MCF 10A (cell line): ENCODE results near the gene CPA1. TPM values are rescaled to one million over a fixed set of nuclear protein-coding genes. Genes with fewer than 3 reads are reported as not detected.

Source experiments
- BruUV-seq: library from RNA; stranded (reverse); fragments of 400-500 nt; replicated peaks from 2 replicates; lab custom pipeline; 2021; lab: Mats Ljungman, UMichigan
- CTCF ChIA-PET: fragments of 300-600 bp; sonication (Branson Sonifier 250); formaldehyde crosslinking; extraction: SDS; loops from one replicate; lab custom pipeline; 2021; ENCODE audit warnings: antibody characterized with exemption, inconsistent platforms; lab: Yijun Ruan, JAX
- POLR2A ChIA-PET: fragments of 300-600, 350-650 bp; sonication (Branson Sonifier 250); formaldehyde crosslinking; extraction: SDS; loops from one replicate; lab custom pipeline; 2020; ENCODE audit warnings: antibody characterized with exemption, inconsistent platforms; lab: Yijun Ruan, JAX
- DNase-seq: peaks from one replicate; pipeline ENCODE4 v3.0.0-alpha.2; 2018; ENCODE audit not compliant: unreplicated experiment
- H3K27ac Mint-ChIP-seq: one replicate; pipeline ENCODE4 v1.8.0; 2022; ENCODE audit warnings: mild to moderate bottlenecking, low read depth, mixed read lengths; ENCODE audit not compliant: unreplicated experiment
- H3K27me3 Mint-ChIP-seq: one replicate; pipeline ENCODE4 v1.8.0; 2022; ENCODE audit warnings: mixed read lengths; ENCODE audit not compliant: insufficient read depth, unreplicated experiment
- H3K36me3 Mint-ChIP-seq: one replicate; pipeline ENCODE4 v1.8.0; 2022; ENCODE audit warnings: mild to moderate bottlenecking, moderate library complexity, mixed read lengths; ENCODE audit not compliant: insufficient read depth, unreplicated experiment
- H3K4me1 Mint-ChIP-seq: one replicate; pipeline ENCODE4 v1.8.0; 2022; ENCODE audit warnings: mixed read lengths; ENCODE audit not compliant: insufficient read depth, unreplicated experiment
- H3K4me3 Mint-ChIP-seq: one replicate; pipeline ENCODE4 v1.8.0; 2022; ENCODE audit warnings: mild to moderate bottlenecking, moderate library complexity, mixed read lengths; ENCODE audit not compliant: unreplicated experiment
- H3K9me3 Mint-ChIP-seq: one replicate; pipeline ENCODE4 v1.8.0; 2022; ENCODE audit warnings: mixed read lengths; ENCODE audit not compliant: unreplicated experiment
- intact Hi-C: fragments of 100-400 bp; cut with micrococcal nuclease; formaldehyde crosslinking; loops from 2 replicates; pipeline ENCODE4 v1.14.1; 2022
- total RNA-seq: library from RNA; stranded (reverse); gene quantifications from 2 replicates; pipeline ENCODE4 v1.2.3, GENCODE V29; 2022
- TF ChIP-seq, protein P1 (sequence below): fragments of 200-600 bp; IDR thresholded peaks from one replicate; pipeline ENCODE4 v1.8.0; 2022; ENCODE audit warnings: antibody characterized with exemption, mild to moderate bottlenecking; ENCODE audit not compliant: unreplicated experiment

CPA1 gene
- total RNA-seq, 1 experiment from 2014 or later: not detected

DNA sequence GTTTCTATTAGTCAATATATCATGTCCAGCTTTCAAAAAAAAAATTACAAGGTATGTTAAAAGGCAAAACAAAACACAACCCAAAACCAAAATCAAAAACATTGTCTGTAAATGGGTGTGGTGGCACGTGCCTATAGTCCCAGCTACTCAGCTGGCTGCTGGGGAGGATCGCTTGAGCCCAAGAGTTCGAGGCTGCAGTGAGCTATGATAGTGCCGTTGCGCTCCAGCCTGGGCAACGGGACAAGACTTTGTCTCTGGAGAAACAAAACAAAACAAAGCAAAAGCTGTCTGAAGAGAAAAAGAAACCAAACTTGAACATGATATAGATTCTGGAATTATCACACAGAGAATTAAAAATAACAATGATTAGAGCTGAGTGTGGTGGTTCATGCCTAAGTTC lies 46.0 kb upstream of the CPA1 start:
- CTCF ChIA-PET: interaction anchor here (0.7 kb wide), 1 partner anchor 13 kb away, joined by 3 read pairs; no protein-coding TSS in a partner anchor
- no peak overlapping the region for H3K27ac Mint-ChIP-seq

DNA sequence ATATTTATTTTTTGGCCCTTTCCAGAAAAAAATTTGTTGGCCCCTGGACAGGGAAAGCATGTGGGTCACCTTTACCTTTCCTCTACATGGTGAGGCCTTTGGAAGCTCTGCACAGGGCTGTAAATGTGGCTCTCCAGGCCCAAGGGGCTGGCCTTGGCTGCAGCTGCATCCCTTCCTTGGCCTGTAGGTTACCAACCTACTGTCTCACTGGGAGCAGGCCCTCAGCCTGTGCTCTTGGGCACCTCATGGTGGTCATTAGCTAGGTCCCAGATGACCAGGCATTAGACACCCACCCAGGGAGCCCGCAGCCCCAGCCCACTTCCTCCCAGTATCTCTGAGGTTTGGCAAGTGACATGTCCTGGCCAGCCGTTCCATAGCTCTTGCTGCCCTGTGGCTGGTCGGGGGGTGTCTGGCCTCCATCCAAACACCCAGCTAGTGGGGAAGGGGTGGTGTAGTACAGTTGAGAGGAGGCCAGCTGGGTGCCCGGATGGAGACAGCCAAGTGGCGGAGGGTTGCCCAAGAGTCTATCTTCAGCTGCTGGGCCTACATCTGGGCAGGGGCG lies 42.8 kb upstream of the CPA1 start:
- DNase-seq: no peak
- H3K9me3 Mint-ChIP-seq: no peaks in the 10 kb centered on the region
- intact Hi-C loops: no loop called here
- no TSS peak for BruUV-seq
- H3K27ac Mint-ChIP-seq: no peak overlapping the region
- H3K4me1 Mint-ChIP-seq: peaks cover 10% of the 10 kb centered on the region
- ChIA-PET CTCF (interaction anchor here (0.6 to 1.0 kb wide), 3 partner anchors 11 to 329 kb away, joined by 3 read pairs; no protein-coding TSS in a partner anchor), POLR2A (interaction anchor here (0.6 to 1.6 kb wide), 2 partner anchors 43 to 161 kb away, joined by 3 to 5 read pairs; no protein-coding TSS in a partner anchor)
- no peak overlapping the region for H3K4me3 Mint-ChIP-seq
- TF ChIP-seq, protein P1, sequence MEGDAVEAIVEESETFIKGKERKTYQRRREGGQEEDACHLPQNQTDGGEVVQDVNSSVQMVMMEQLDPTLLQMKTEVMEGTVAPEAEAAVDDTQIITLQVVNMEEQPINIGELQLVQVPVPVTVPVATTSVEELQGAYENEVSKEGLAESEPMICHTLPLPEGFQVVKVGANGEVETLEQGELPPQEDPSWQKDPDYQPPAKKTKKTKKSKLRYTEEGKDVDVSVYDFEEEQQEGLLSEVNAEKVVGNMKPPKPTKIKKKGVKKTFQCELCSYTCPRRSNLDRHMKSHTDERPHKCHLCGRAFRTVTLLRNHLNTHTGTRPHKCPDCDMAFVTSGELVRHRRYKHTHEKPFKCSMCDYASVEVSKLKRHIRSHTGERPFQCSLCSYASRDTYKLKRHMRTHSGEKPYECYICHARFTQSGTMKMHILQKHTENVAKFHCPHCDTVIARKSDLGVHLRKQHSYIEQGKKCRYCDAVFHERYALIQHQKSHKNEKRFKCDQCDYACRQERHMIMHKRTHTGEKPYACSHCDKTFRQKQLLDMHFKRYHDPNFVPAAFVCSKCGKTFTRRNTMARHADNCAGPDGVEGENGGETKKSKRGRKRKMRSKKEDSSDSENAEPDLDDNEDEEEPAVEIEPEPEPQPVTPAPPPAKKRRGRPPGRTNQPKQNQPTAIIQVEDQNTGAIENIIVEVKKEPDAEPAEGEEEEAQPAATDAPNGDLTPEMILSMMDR: no peak
- H3K36me3 Mint-ChIP-seq: no peaks in the 10 kb centered on the region
- H3K27me3 Mint-ChIP-seq: no peaks in the 10 kb centered on the region

More for the DNA sequence above, 46.0 kb upstream of the CPA1 start:
- POLR2A ChIA-PET: interaction anchor here (1.0 to 1.8 kb wide), 4 partner anchors 18 to 42 kb away, joined by 4 to 8 read pairs (median 4); partner anchors contain the start of gene CPA4
- peaks cover 11% of the 10 kb centered on the region for H3K4me1 Mint-ChIP-seq
- no peaks in the 10 kb centered on the region for H3K36me3 Mint-ChIP-seq
- intact Hi-C loops: no loop called here
- no peak overlapping the region for H3K4me3 Mint-ChIP-seq
- no peaks in the 10 kb centered on the region for H3K9me3 Mint-ChIP-seq
- TF ChIP-seq, protein P1: no peak
- DNase-seq: no peak
- no peaks in the 10 kb centered on the region for H3K27me3 Mint-ChIP-seq
- BruUV-seq: no TSS peak

DNA sequence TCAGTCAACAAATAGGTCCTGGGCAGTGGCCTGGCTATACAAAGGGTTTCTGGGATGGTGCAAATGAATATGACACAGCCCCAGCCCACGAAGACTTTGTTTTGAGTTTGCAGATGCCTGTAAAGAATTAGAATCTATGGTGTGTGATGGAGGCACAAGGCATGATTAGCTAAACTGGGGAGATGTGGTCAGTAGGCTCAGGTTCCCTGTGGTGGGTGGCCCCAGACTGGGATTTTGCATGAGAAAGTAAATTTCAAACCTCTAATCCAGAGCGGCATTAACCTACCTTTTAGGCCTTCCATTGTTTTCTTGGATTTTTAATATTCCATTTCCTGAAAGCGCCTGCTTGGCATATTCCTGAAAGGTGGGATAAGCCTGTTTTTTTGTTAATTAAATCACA lies 42.1 kb upstream of the CPA1 start:
- no peaks in the 10 kb centered on the region for H3K36me3 Mint-ChIP-seq
- ChIA-PET CTCF (interaction anchor here (0.6 kb wide), 1 partner anchor 95 kb away, joined by 3 read pairs; no protein-coding TSS in a partner anchor), POLR2A (interaction anchor here (0.6 kb wide), 1 partner anchor 161 kb away, joined by 5 read pairs; no protein-coding TSS in a partner anchor)
- no peaks in the 10 kb centered on the region for H3K9me3 Mint-ChIP-seq
- peaks cover 5% of the 10 kb centered on the region for H3K4me1 Mint-ChIP-seq
- no peak overlapping the region for H3K27ac Mint-ChIP-seq
- no peak for DNase-seq
- no TSS peak for BruUV-seq
- H3K27me3 Mint-ChIP-seq: no peaks in the 10 kb centered on the region
- TF ChIP-seq, protein P1: no peak
- intact Hi-C loops: no loop called here
- H3K4me3 Mint-ChIP-seq: no peak overlapping the region

DNA sequence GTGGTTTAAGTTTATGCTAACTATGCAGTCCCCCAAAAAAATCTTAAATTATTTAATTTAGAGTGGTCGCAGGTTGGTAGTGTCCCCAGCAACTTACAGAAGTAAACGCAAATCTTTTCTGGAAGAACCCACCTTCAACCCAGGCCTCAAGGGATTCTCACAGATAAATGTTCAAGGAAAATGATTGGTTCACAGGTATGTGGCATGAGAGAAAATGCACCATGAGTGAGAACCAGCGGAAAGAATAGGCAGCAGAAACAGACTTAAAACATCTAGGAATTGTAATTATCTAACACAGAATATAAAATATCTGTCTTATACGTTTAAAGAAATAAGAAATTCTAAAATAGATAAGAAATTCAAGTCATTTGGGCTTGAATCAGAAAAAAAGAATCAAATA lies 38.4 kb upstream of the CPA1 start:
- H3K27ac Mint-ChIP-seq: no peak overlapping the region
- TF ChIP-seq, protein P1: no peak
- ChIA-PET CTCF (no interaction called here), POLR2A (interaction anchor here (0.6 kb wide), 1 partner anchor 33 kb away, joined by 3 read pairs; no protein-coding TSS in a partner anchor)
- intact Hi-C loops: no loop called here
- no peaks in the 10 kb centered on the region for H3K27me3 Mint-ChIP-seq
- DNase-seq: no peak
- no peaks in the 10 kb centered on the region for H3K36me3 Mint-ChIP-seq
- no TSS peak for BruUV-seq
- no peaks in the 10 kb centered on the region for H3K4me1 Mint-ChIP-seq
- H3K4me3 Mint-ChIP-seq: no peak overlapping the region
- no peaks in the 10 kb centered on the region for H3K9me3 Mint-ChIP-seq
